ENCODE results near the gene DGKZ.

Gene DGKZ

GRCh38 chr11:46386674-46387073, 39.4 kb downstream of the DGKZ start:
- no peak overlapping the region for H3K4me3 ChIP-seq (ENCODE audit: low read depth, low read length)
- TF ChIP-seq, protein P1, sequence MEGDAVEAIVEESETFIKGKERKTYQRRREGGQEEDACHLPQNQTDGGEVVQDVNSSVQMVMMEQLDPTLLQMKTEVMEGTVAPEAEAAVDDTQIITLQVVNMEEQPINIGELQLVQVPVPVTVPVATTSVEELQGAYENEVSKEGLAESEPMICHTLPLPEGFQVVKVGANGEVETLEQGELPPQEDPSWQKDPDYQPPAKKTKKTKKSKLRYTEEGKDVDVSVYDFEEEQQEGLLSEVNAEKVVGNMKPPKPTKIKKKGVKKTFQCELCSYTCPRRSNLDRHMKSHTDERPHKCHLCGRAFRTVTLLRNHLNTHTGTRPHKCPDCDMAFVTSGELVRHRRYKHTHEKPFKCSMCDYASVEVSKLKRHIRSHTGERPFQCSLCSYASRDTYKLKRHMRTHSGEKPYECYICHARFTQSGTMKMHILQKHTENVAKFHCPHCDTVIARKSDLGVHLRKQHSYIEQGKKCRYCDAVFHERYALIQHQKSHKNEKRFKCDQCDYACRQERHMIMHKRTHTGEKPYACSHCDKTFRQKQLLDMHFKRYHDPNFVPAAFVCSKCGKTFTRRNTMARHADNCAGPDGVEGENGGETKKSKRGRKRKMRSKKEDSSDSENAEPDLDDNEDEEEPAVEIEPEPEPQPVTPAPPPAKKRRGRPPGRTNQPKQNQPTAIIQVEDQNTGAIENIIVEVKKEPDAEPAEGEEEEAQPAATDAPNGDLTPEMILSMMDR (IDR thresholded peaks at IDR 0.05; ENCODE audit: borderline replicate concordance, insufficient read depth, low read depth, low read length) = no peak

DNA sequence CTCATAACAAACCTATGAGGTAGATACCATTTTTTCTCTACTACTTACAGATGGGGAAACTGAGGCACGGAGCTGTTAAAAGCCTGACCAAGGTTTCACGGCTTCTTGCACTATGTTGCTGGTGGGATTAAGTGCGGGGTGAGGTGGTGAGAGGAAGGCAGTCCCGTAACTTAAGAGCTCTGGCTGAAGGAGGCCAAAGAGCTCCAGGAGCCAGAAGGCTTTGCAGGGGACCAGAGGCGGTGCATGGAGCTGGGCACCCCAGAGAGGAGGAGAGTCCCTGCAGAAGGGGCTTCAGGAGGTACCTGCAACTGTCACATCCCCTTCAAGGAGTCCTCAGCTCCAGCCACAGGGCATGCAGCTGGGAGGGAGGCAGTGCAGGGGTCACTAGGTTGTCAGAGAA, 40.2 kb downstream of the DGKZ start:
- no peak overlapping the region for H3K4me3 ChIP-seq (ENCODE audit: low read depth, low read length)
- TF ChIP-seq, protein P1 (IDR thresholded peaks at IDR 0.05; ENCODE audit: borderline replicate concordance, insufficient read depth, low read depth, low read length) = no peak

DNA sequence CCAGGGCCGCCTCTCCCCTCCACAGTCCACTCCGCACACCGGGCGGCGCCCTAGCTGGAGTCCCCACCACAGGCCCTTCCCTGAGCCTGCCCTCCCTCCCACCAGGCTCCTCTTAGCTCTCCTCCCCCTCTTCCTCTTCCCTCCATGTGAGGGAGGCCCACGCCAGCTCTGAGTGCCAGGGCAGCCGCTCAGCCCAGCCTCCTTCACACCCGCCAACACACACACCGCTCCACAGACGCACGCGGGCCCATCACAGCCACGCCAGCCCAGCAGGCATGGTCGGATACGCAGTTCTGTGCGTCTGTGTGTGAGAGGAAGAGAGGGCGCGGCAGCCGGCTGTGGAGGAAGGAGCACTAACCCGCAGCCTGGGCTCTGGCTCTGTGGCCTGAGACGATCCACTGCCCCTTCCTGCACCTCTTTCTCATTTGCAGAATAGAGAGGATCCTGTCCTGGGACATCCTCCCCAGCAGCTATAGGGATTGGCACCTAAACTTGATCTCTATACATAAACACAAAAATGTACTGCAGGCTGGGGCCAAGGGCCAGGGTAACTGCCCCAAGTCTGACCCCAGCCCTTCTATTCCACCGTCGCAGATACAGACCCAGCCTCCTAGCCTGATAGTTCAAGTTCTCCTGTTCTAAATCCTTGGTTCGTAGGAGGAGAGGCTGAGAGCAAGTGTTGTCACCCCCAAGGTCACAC, 40.8 kb downstream of the DGKZ start:
- no peak overlapping the region for H3K4me3 ChIP-seq (ENCODE audit: low read depth, low read length)
- TF ChIP-seq, protein P1 (IDR thresholded peaks at IDR 0.05; ENCODE audit: borderline replicate concordance, insufficient read depth, low read depth, low read length) = no peak

DNA sequence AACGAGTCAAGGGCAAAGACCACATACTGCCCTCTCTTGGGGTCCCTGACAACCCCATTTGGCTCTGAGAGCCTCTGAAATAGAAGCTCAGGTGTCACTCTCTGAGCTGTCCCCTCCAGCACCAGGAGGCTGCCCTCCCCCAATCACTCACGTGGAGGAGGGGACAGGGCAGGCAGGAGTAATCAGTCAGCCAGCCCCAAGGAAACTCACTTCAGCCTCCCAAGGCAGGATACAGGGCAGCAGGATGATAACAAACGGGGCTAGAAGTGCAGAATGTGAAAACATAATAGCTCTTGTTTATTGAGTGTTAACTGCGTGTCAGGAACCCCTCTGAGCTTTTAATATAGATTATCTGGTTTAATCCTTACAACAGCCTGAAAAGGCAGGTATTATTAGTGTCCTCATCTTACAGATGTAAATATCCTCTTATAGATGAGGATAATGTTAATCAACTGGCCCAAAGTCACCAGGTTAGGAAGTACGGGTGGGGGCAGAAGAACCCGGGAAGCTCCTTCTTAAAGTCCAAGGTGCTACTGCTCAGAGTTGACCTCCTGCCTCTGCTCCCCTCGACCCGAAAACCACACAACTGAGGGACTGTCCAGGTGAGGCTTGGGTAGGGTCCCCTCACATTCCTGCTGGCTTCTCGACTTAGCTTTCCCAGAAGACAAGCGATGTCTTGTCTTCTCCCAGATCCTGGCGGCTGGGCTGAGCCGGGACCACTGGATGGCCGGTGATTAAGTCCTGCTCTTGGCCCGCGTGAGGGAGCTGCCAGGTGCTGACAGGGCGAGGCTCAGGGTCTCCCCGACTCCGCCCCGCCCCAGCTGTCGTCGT, 41.6 kb downstream of the DGKZ start:
- H3K4me3 ChIP-seq (ENCODE audit: low read depth, low read length) = no peak overlapping the region

DNA sequence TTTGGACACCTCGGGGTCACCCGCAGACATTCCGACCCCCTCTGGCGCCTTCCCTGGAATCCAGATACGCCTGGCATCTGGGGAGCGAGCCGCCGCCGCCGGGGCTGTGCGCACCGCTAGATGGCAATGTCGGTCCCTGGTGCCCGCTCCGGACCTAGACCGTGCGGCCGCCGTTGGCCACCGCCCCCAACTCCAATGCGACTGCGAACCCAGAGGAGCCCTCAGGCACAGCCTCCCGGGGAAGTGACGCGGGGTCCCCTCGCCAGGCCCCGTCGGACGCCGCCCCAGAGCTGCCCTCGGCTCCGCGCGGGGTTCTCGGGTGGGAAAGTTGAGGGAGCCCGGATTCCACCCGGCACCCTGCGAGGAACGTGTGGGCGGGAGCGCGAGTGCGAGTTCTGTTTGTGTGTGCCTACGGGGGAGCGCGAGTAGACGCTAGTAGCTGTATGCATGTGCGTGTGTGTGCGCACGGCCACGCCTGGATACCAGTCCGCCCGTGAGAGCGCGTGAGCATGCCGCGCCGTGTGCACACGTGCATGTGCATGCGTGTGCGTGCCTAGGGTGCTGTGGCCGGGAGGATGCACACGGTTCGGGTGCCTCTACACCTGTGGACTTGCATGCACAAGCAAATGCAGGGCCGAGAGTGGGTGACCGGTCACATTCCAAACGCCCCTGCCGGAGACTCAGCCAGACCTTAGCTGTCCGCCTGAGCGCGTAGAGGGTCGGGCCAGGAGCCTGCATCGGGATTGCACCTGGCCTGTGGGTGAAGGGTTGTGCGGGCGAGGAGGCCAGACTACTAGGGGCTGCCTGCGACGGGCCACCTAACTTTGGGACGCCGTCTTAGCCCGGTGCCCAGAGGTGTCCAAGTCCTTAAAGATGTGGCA, 42.4 kb downstream of the DGKZ start:
- H3K4me3 ChIP-seq (ENCODE audit: low read depth, low read length) = peak overlapping the region; percentile 48
- TF ChIP-seq, protein P1 (IDR thresholded peaks at IDR 0.05; ENCODE audit: borderline replicate concordance, insufficient read depth, low read depth, low read length) = peak; percentile 84

More for the DNA sequence above, 41.6 kb downstream of the DGKZ start:
- TF ChIP-seq, protein P1 (IDR thresholded peaks at IDR 0.05; ENCODE audit: borderline replicate concordance, insufficient read depth, low read depth, low read length) = no peak

DNA sequence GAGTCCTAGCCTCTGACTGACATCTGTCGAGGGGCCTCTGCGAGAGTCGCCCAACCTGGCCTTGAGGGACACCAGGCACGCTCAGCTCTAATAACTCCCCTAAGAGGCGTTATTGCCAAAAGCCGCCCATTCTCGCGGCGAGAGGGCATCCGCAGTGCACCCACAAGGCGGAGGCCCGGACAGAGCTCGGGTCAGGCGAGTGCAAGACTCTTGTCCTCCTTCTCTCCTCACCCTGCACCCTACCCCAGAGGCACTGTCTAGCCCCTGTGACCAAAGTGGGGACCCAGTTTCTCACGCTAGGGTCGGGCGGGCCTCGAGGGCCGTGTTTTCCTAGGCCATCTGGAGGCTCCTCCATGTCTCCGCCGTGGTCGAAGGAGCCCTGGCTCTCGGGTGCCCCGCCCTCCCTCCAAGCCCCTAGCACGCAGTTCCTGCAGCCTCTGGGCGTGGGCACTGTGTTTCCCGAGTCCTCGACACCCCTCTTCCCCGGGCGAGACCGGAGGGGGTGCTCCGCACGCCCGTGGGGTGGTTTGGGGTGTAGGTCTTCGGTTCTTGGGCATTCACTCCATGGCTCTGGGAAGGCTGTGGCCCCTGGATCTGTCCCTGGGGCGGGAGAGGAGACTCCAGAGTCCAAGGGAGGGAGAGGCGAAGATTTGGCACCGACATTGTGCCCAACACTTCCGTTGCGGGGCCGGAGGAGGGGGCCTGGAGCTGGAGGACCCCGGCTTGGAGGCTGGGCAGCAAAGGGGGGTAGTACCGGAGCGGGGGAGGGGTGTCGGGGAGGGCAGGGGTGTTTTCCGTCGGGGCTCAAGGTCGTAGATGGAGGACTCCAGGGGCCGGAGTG, 43.3 kb downstream of the DGKZ start:
- H3K4me3 ChIP-seq (ENCODE audit: low read depth, low read length) = no peak overlapping the region
- TF ChIP-seq, protein P1 (IDR thresholded peaks at IDR 0.05; ENCODE audit: borderline replicate concordance, insufficient read depth, low read depth, low read length) = no peak

All from GM12875 (cell line).